K562 (cell line): ENCODE results near the gene ELOVL5. TPM values are rescaled to one million over a fixed set of nuclear protein-coding genes. Genes with fewer than 3 reads are reported as not detected.
"Not testable (repeated sequence)": the region's sequence is repeated elsewhere in the genome, so short reads cannot be mapped to it uniquely, and the experiment has no call there.

Source experiments
- ATAC-seq: fragments of 200-7000 bp; cut with Tn5 transposase; 3 replicates; pipeline ENCODE4 v1.9.1; 2020; ENCODE audit warnings: moderate library complexity
- BruUV-seq: library from RNA; stranded (reverse); fragments of 400-500 nt; replicated peaks from 2 replicates; lab custom pipeline; 2021; lab: Mats Ljungman, UMichigan
- CTCF ChIA-PET: fragments of 300-600 bp; formaldehyde crosslinking; extraction: SDS; loops from one replicate; lab custom pipeline; 2021; ENCODE audit warnings: low intra/inter-chr PET ratio; lab: Yijun Ruan, JAX
- POLR2A ChIA-PET: fragments of 300-600, 350-650 bp; sonication (Branson Sonifier 250); formaldehyde crosslinking; extraction: SDS; loops from one replicate; lab custom pipeline; 2021; ENCODE audit warnings: antibody characterized with exemption, inconsistent platforms; lab: Yijun Ruan, JAX
- DNase-seq, 4 experiments: peaks; one replicate each; pipeline versions ENCODE4 v3.0.0 to v3.0.0-alpha.2; 2011 to 2018; ENCODE audit warnings: low spot score in 3 of 4, mixed read lengths in 3 of 4; ENCODE audit errors: extremely low read depth in 1 of 4
- FAIRE-seq: peaks from 2 replicates; lab custom pipeline; 2011; peaks lifted over from hg19 to GRCh38; lab: Jason Lieb, UNC
- H2AFZ ChIP-seq: 2 replicates; pipeline ENCODE4 v1.6.0; 2011; ENCODE audit warnings: low read depth, low read length, control low read depth, inconsistent platforms
- H3K27ac ChIP-seq: fragments of 200-600 bp; 3 replicates; pipeline ENCODE4 v1.8.0; 2011; ENCODE audit warnings: low read depth, mild to moderate bottlenecking, control low read depth, inconsistent platforms, low read length, moderate library complexity, mixed read lengths; ENCODE audit errors: extremely low read depth
- H3K27me3 ChIP-seq, 2 experiments: fragments of 300-600 bp in 1 of 2; 2 replicates in 1 of 2; 3 replicates in 1 of 2; pipeline versions ENCODE4 v1.6.0 to v1.8.0; 2011; ENCODE audit warnings: inconsistent platforms in 2 of 2, low read length in 2 of 2, mild to moderate bottlenecking in 1 of 2, mixed read lengths in 1 of 2, moderate library complexity in 1 of 2; ENCODE audit not compliant: control insufficient read depth in 2 of 2, insufficient read depth in 2 of 2
- H3K36me3 ChIP-seq: fragments of 300-600 bp; 3 replicates; pipeline ENCODE4 v1.8.0; 2011; ENCODE audit warnings: mild to moderate bottlenecking, low read length, inconsistent platforms; ENCODE audit not compliant: control insufficient read depth, insufficient read depth
- H3K4me1 ChIP-seq, 2 experiments: fragments of 200-600 bp in 1 of 2; replicated peaks in 1 of 2; 2 replicates in 1 of 2; 3 replicates in 1 of 2; pipeline versions ENCODE4 v1.5.1 to v1.8.0; 2011; ENCODE audit warnings: inconsistent platforms in 2 of 2, low read length in 2 of 2, mild to moderate bottlenecking in 1 of 2, mixed read lengths in 1 of 2, moderate library complexity in 1 of 2; ENCODE audit not compliant: control insufficient read depth in 2 of 2, insufficient read depth in 2 of 2
- H3K4me2 ChIP-seq: 2 replicates; pipeline ENCODE4 v1.6.1; 2011; ENCODE audit warnings: low read length, control low read depth, inconsistent platforms, mixed read lengths; ENCODE audit not compliant: insufficient read depth
- H3K4me3 ChIP-seq: fragments of 200-600 bp; sonication (generic), shearing (Covaris generic); 2 replicates; pipeline ENCODE4 v1.5.1; 2016; ENCODE audit warnings: control low read depth, inconsistent platforms
- H3K79me2 ChIP-seq: fragments of 200-600 bp; 3 replicates; pipeline ENCODE4 v1.8.0; 2011; ENCODE audit warnings: low read length, inconsistent platforms; ENCODE audit not compliant: control insufficient read depth, insufficient read depth
- H3K9ac ChIP-seq, 2 experiments: 2 replicates each; pipeline versions ENCODE4 v1.6.0 to v1.6.1; 2011; ENCODE audit warnings: low read depth in 2 of 2, low read length in 2 of 2, control low read depth in 1 of 2, inconsistent platforms in 1 of 2, mild to moderate bottlenecking in 1 of 2, mixed read lengths in 1 of 2; ENCODE audit not compliant: insufficient read depth in 1 of 2
- H3K9me1 ChIP-seq: one replicate; pipeline ENCODE4 v1.6.0; 2011; ENCODE audit warnings: inconsistent platforms, mild to moderate bottlenecking, low read length, moderate library complexity; ENCODE audit not compliant: control insufficient read depth, insufficient read depth
- H3K9me3 ChIP-seq: replicated peaks from 2 replicates; pipeline ENCODE4 v1.5.1; 2011; ENCODE audit warnings: low read depth, low read length, inconsistent platforms; ENCODE audit not compliant: control insufficient read depth, insufficient read depth
- H4K20me1 ChIP-seq: replicated peaks from 2 replicates; pipeline ENCODE4 v1.6.1; 2011; ENCODE audit warnings: low read length, inconsistent platforms, mixed read lengths; ENCODE audit not compliant: control insufficient read depth, insufficient read depth
- ZBTB33 ChIP-seq: sonication (generic); formaldehyde crosslinking; IDR thresholded peaks from 2 replicates; pipeline ENCODE4 v1.8.1; 2023; ENCODE audit warnings: mild to moderate bottlenecking, missing genetic modification reagents
- WGBS: fragments of 100-300 bp; shearing (Covaris generic); methylation state at CpG from one replicate; pipeline ENCODE4 v1.1.6; 2016; ENCODE audit warnings: low coverage, mixed read lengths; ENCODE audit not compliant: insufficient coverage; ENCODE audit errors: missing lambda C conversion rate; 5-methylcytosine and 5-hydroxymethylcytosine counted together
- in situ Hi-C: fragments of 300-500 bp; cut with MboI; formaldehyde crosslinking; loops from 4 replicates; pipeline ENCODE4 v1.15.0; 2018; ENCODE audit warnings: inconsistent platforms, mixed read lengths
- intact Hi-C: fragments of 100-400 bp; cut with micrococcal nuclease; formaldehyde crosslinking; loops from 2 replicates; pipeline ENCODE4 v1.14.2; 2022
- polyA plus RNA-seq, 8 experiments: library from polyadenylated mRNA; depleted of rRNA in 4 of 8; stranded (reverse) in 5 of 8; unstranded in 3 of 8; fragments of >200 nt; fragmentation: Nextera tagmentation in 2 of 8; fragmentation: Illumina TruSeq in 1 of 8; extraction: Ambion mirVana in 2 of 8; extraction: Trizol in 1 of 8; gene quantifications; 2 replicates each; pipeline versions ENCODE4 v1.2.1 to v1.2.3, GENCODE V29; 2011 to 2014; ENCODE audit warnings: inconsistent platforms in 1 of 8, missing spikeins in 1 of 8
- total RNA-seq, 7 experiments: library from RNA; depleted of rRNA in 6 of 7; stranded (reverse); fragments of >200 nt in 6 of 7; fragmentation: Illumina TruSeq in 2 of 7; extraction: Trizol in 2 of 7; gene quantifications; 2 replicates each; pipeline versions ENCODE4 v1.2.1 to v1.2.3, GENCODE V29; 2011 to 2021; ENCODE audit warnings: low replicate concordance in 1 of 7

Gene ELOVL5
- total and polyA plus RNA-seq, 9 of the 15 experiments (the other 6 are each of a cell fraction or from before 2014, with no cell fraction given), result 70.6 to 245 (median 132) TPM

- BruUV-seq, H3K27ac ChIP-seq, in situ Hi-C loops, CTCF ChIA-PET, FAIRE-seq, H3K9me1 ChIP-seq, POLR2A ChIA-PET, H2AFZ ChIP-seq, H3K4me3 ChIP-seq, H3K9ac ChIP-seq, H3K27me3 ChIP-seq, H3K4me2 ChIP-seq, H3K9me3 ChIP-seq, ATAC-seq, intact Hi-C loops, DNase-seq: not testable (repeated sequence)
- 75% methylated on average over 14 of the region's 37 CpGs for WGBS
- Histone ChIP-seq H3K4me1 (peaks cover 12 to 56% of the 10 kb centered on the region in 2 experiments), H3K79me2 (peaks cover 80% of the 10 kb centered on the region), H3K36me3 (peaks cover 20% of the 10 kb centered on the region), H4K20me1 (peaks cover 33% of the 10 kb centered on the region)
- TF ChIP-seq ZBTB33 (CRISPR knock-in tag), result peak; percentile 55; the same call in 1 of the 2 replicates
Measured at GRCh38 chr6:53305506-53306005, 43.2 kb downstream of the ELOVL5 start.

- Histone ChIP-seq H4K20me1 (peaks cover 39% of the 10 kb centered on the region), H3K4me1 (peaks cover 14 to 56% of the 10 kb centered on the region in 2 experiments), H3K36me3 (peaks cover 19% of the 10 kb centered on the region), H3K79me2 (peaks cover 80% of the 10 kb centered on the region)
- BruUV-seq, H3K9me3 ChIP-seq, H3K4me2 ChIP-seq, POLR2A ChIA-PET, DNase-seq, intact Hi-C loops, FAIRE-seq, CTCF ChIA-PET, H3K27ac ChIP-seq, in situ Hi-C loops, H3K9me1 ChIP-seq, H3K4me3 ChIP-seq, H3K9ac ChIP-seq, H2AFZ ChIP-seq, ATAC-seq, H3K27me3 ChIP-seq: not testable (repeated sequence)
- WGBS, result no CpG with 5 or more reads among the region's 32 CpGs
Measured at GRCh38 chr6:53304953-53305352, 43.8 kb downstream of the ELOVL5 start.
